Uterus (tissue), 4 donors: ENCODE data around the gene SETBP1. TPM values are rescaled to one million over a fixed set of nuclear protein-coding genes. Genes with fewer than 3 reads are reported as not detected.
A peak's percentile ranks its signal among the peaks of the same experiment; 100 is the strongest.

Source experiments
- DNase-seq, 2 donors: peaks; one replicate each; pipeline ENCODE4 v3.0.0-alpha.2; 2019 to 2020
- H3K27ac ChIP-seq, 2 donors: fragments of 200-600 bp; sonication (generic); 1 replicate in 1 of 2; 2 replicates in 1 of 2; pipeline ENCODE4 v1.5.1; 2016 to 2018
- H3K27me3 ChIP-seq, 2 donors: fragments of 200-600 bp; sonication (generic); one replicate each; pipeline ENCODE4 v1.5.1; 2018 to 2019; ENCODE audit warnings: control low read depth in 1 of 2
- H3K36me3 ChIP-seq, 2 donors: fragments of 200-600 bp; sonication (generic); one replicate each; pipeline ENCODE4 v1.5.1; 2019; ENCODE audit warnings: control low read depth in 1 of 2
- H3K4me1 ChIP-seq, 2 donors: fragments of 200-600 bp; sonication (generic); one replicate each; pipeline ENCODE4 v1.5.1; 2018 to 2019; ENCODE audit warnings: control low read depth in 1 of 2
- H3K4me3 ChIP-seq, 2 donors: fragments of 200-600 bp; sonication (generic); 1 replicate in 1 of 2; 2 replicates in 1 of 2; pipeline ENCODE4 v1.5.1; 2018 to 2019; ENCODE audit warnings: mild to moderate bottlenecking in 1 of 2
- H3K9me3 ChIP-seq, 2 donors: fragments of 200-600 bp; sonication (generic); one replicate each; pipeline ENCODE4 v1.5.1; 2019; ENCODE audit warnings: control low read depth in 1 of 2
- POLR2A ChIP-seq, 2 donors: fragments of 450-650 bp; IDR thresholded peaks; one replicate each; pipeline ENCODE4 v1.6.1; 2016; ENCODE audit warnings: antibody characterized with exemption in 2 of 2, mild to moderate bottlenecking in 1 of 2, moderate library complexity in 1 of 2
- intact Hi-C: fragments of 100-400 bp; cut with DNase I; formaldehyde crosslinking; loops from one replicate; pipeline ENCODE4 v1.15.1; 2023; ENCODE audit warnings: low total_unique reads
- total RNA-seq, 4 donors: library from RNA; depleted of rRNA in 3 of 4; stranded (reverse); fragments of >200 nt in 3 of 4; gene quantifications; one replicate each; pipeline versions ENCODE4 v1.1.0 to v1.2.4, GENCODE V29; 2014 to 2023
- TF ChIP-seq, protein P1 (sequence below), 4 experiments: fragments of 200-600 bp in 2 of 4; fragments of 450-650 bp in 2 of 4; sonication (generic) in 2 of 4; IDR thresholded peaks; one replicate each; pipeline ENCODE4 v1.5.1; 2016 to 2019; ENCODE audit warnings: antibody characterized with exemption in 4 of 4, mild to moderate bottlenecking in 2 of 4, moderate library complexity in 1 of 4
- donor health status: DM: yes; HTN: yes; CAD: no.

Gene SETBP1
- total RNA-seq, 4 donors from 2014 or later = 16.8 to 74.0 (median 36.9) TPM

DNA sequence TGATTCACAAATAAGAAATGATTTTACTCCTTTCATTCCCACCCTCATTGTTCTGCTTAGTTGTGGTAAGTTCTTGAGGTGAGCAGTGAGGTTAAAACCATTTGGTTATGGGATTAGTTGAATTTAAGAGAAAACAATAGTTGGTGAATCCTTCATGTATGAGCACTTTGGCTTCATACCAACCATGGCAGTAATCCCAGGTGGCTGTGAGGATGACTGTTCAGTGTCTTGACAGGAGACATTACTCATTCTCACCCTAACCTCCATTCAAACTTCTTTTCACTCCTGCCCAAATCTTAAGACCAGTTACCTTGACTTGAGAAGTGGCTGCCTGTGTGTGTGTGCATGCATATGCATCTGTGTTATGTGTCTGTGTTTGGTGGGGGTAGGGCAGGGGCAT lies 143.1 kb downstream of the SETBP1 start:
- DNase-seq = peak; percentile 57 to 83
- intact Hi-C loops = no loop called here
- H3K27me3 ChIP-seq = no peaks in the 10 kb centered on the region
- no peaks in the 10 kb centered on the region for H3K36me3 ChIP-seq
- H3K9me3 ChIP-seq = no peaks in the 10 kb centered on the region
- peaks cover 5 to 20% of the 10 kb centered on the region in 2 donors for H3K4me1 ChIP-seq
- no peak overlapping the region for H3K4me3 ChIP-seq
- TF ChIP-seq POLR2A (IDR thresholded peaks at IDR 0.05) = no peak
- TF ChIP-seq, protein P1, sequence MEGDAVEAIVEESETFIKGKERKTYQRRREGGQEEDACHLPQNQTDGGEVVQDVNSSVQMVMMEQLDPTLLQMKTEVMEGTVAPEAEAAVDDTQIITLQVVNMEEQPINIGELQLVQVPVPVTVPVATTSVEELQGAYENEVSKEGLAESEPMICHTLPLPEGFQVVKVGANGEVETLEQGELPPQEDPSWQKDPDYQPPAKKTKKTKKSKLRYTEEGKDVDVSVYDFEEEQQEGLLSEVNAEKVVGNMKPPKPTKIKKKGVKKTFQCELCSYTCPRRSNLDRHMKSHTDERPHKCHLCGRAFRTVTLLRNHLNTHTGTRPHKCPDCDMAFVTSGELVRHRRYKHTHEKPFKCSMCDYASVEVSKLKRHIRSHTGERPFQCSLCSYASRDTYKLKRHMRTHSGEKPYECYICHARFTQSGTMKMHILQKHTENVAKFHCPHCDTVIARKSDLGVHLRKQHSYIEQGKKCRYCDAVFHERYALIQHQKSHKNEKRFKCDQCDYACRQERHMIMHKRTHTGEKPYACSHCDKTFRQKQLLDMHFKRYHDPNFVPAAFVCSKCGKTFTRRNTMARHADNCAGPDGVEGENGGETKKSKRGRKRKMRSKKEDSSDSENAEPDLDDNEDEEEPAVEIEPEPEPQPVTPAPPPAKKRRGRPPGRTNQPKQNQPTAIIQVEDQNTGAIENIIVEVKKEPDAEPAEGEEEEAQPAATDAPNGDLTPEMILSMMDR (IDR thresholded peaks at IDR 0.05) = no peak
- H3K27ac ChIP-seq = peak overlapping the region; percentile 70 to 87

DNA sequence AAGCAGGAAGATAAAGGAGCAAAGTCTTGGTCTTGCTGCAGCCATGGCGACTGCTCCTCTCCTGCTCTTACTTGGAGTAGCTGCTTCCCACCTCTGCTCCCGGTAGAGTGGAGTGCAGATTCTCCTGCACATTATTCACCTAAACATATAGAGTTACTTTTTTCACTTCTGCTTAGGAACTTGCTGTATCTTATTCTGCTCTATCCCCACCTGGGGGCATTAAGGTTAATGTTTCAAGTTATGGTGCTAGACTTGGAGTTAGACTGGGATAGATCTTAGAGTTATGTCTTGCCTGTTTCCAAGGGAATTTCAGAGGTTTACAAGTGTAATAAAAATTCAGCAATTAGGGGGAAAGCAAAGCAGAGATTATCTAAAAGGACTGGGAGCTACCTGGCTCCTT lies 144.2 kb downstream of the SETBP1 start:
- Histone ChIP-seq H3K4me3 (no peak overlapping the region), H3K9me3 (no peaks in the 10 kb centered on the region), H3K36me3 (no peaks in the 10 kb centered on the region), H3K4me1 (peaks cover 5 to 20% of the 10 kb centered on the region in 2 donors), H3K27ac (peak overlapping the region; percentile 87 to 89), H3K27me3 (no peaks in the 10 kb centered on the region)
- no peak for DNase-seq
- intact Hi-C loops = no loop called here
- TF ChIP-seq, protein P1 (IDR thresholded peaks at IDR 0.05) = no peak
- no peak for TF ChIP-seq POLR2A (IDR thresholded peaks at IDR 0.05)

DNA sequence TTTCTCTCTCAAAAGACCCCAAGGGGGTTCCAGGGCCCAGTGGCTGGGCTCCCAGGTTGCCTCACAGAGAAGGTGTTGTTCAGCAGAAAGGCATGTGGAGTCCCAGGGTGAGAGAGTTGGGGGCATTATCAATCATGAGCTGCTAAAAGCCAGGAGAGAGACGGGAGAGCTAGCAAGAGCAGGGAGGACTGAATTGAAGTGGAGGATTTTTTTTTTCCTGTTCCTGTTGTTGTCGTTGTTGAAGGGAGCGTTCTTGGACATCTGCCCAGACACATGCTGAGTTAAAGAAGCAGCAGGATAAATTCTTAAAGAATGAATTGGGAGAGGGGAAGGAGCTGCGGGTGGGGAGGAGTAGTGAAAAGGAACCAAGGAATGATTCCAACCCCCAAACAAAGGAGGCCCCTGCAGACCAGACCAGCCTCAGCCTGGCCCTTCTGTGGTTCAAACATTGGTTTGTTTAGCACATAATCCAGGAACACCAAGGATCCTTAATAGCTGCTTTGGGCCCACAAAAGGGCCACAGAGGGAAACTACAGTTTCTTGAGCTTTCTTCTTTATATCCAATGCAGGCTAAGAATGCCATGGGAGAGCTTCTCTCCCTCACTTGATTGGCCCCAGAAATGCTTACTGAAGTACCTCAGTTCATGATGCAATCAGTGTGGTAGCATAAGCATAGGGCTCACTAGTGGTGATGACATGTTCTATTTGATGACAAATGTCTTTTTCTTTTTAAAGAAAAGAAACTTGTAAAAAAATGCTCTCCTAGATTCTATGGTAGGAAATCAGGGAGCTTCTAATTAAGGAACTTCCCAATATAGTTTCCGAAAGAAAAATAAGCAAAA lies 146.0 kb downstream of the SETBP1 start:
- intact Hi-C loops = no loop called here
- TF ChIP-seq POLR2A (IDR thresholded peaks at IDR 0.05) = no peak
- TF ChIP-seq, protein P1 (IDR thresholded peaks at IDR 0.05) = no peak
- Histone ChIP-seq H3K4me1 (peaks cover 9 to 27% of the 10 kb centered on the region in 2 donors), H3K9me3 (no peaks in the 10 kb centered on the region), H3K4me3 (no peak overlapping the region), H3K36me3 (no peaks in the 10 kb centered on the region), H3K27ac (peak overlapping the region; percentile 87 to 89), H3K27me3 (no peaks in the 10 kb centered on the region)
- peak; percentile 78 to 95 for DNase-seq

DNA sequence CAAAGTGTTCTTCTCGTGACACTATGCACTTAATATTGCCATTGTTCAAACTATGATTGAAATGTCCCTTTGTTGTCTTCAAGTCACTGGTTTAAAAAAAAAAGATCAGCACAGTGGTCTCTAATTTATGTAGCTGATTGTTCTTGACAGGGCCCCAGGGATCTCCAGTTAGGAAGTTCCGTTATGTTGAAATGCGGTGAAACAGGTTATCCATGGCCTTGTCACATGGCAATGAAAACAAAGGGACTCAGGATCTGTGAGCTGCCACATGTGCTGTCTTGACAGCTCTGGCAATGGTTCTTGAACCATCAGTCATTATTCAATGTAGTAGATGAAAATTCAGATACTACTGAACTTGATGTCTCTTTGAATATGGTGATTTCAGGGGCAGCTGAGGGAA lies 147.4 kb downstream of the SETBP1 start:
- intact Hi-C loops = no loop called here
- Histone ChIP-seq H3K36me3 (no peaks in the 10 kb centered on the region), H3K27me3 (no peaks in the 10 kb centered on the region), H3K9me3 (no peaks in the 10 kb centered on the region), H3K4me1 (peaks cover 12 to 24% of the 10 kb centered on the region in 2 donors), H3K4me3 (no peak overlapping the region), H3K27ac (peak overlapping the region; percentile 87 to 89)
- no peak for DNase-seq
- TF ChIP-seq POLR2A (IDR thresholded peaks at IDR 0.05) = no peak
- TF ChIP-seq, protein P1 (IDR thresholded peaks at IDR 0.05) = no peak

DNA sequence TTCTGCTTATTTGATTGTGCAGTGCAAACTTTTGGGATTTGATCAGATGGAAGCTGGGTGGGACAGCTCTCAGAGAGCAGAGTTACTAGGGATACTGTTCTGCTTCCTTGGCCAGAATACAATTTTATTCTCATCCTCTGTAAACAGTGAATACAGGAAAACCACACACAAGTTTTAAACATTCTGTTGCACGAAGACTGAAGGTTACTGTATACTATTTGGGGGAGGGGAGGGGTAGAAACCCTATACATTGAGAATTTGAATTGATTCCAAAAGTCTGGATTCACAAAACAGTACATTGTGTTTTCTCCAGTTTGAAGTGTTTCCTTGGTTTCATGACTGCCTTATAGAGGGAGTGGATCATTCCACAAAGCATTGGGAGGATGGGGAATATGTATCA lies 149.9 kb downstream of the SETBP1 start:
- no peaks in the 10 kb centered on the region for H3K36me3 ChIP-seq
- H3K9me3 ChIP-seq = no peaks in the 10 kb centered on the region
- no peaks in the 10 kb centered on the region for H3K27me3 ChIP-seq
- intact Hi-C loops = no loop called here
- H3K4me3 ChIP-seq = no peak overlapping the region
- H3K27ac ChIP-seq = peak overlapping the region in 1 of 2 donors; percentile 35
- TF ChIP-seq, protein P1 (IDR thresholded peaks at IDR 0.05) = no peak
- TF ChIP-seq POLR2A (IDR thresholded peaks at IDR 0.05) = no peak
- H3K4me1 ChIP-seq = peaks cover 7 to 19% of the 10 kb centered on the region in 2 donors
- DNase-seq = no peak
